Forelimb muscle (tissue), 1 donor: Measurements from ENCODE around the gene IRF2BPL. TPM values are rescaled to one million over a fixed set of nuclear protein-coding genes. Genes with fewer than 3 reads are reported as not detected.

Experiments used
- DNase-seq: peaks from one replicate; pipeline ENCODE4 v3.0.0-alpha.2; 2013; ENCODE audit warnings: low read depth
- polyA plus RNA-seq: library from polyadenylated mRNA; unstranded; fragments of 120-200 nt; gene quantifications from one replicate; pipeline ENCODE4 v1.2.1, GENCODE V29; 2013; ENCODE audit not compliant: insufficient read length

The IRF2BPL gene
- polyA plus RNA-seq, 1 donor = 21.5 TPM

GRCh38 chr14:77011245-77011644 lies 17.3 kb downstream of the IRF2BPL start:
- no peak for DNase-seq

DNA sequence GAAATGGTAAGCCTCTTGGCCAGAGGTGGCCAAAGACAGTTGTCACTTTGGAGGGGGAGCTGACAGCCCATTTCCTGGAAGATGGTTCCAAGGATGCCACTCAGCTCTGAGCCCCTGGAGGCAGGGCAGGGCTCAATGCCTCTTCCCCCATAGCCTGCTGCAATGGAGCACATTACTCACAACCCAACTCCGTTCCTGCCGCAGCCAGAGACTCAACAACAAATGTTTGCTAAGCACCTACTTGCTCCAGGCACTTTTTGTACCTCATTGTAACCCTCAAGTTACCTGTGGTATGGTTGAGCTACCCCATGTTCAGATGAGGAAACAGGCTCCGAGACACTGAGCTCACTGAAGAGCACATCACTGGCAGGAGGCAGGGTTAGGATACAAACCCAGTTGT lies 19.5 kb downstream of the IRF2BPL start:
- DNase-seq = no peak

- DNase-seq = no peak
Observed at GRCh38 chr14:77008541-77008940, 20.0 kb downstream of the IRF2BPL start.

- no peak for DNase-seq
Observed at GRCh38 chr14:77007975-77008421, 20.5 kb downstream of the IRF2BPL start.

- no peak for DNase-seq
Observed at GRCh38 chr14:77007183-77007974, 21.1 kb downstream of the IRF2BPL start.

DNA sequence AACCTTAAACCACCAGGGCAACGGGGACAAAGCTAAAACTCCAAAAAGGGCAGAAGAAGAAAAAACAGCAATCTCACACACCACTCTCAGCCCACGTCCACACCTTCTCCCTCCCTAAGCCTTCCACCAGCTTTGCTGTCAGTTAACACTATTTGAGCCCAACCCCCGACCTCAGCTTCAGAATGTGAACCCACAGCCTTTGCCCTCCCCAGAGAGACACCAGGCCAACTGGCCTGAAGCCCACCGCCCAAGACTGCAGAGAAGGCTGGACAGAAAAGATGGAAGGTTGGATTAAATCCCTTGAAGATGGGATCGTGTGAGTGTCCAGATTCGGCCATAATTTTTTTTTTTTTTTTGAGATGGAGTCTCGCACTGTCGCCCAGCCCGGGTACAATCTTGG lies 22.4 kb downstream of the IRF2BPL start:
- no peak for DNase-seq

DNA sequence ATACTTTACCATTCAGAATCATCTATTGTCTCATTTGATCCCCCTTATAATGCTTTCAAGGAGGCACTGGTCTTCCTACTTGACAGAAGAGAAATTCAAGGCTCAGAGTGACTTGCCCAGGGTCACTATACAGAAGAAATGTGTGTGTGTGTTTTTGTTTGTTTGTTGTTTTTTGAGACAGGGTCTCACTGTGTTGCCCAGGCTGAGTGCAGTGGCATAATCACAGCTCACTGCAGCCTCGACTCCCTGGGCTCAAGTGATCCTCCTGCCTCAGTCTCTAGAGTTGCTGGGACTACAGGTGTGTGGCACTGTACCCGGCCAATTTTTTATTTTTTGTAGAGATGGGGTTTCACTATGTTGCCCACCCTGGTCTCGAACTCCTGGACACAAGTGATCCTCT lies 22.9 kb downstream of the IRF2BPL start:
- DNase-seq = no peak

- no peak for DNase-seq
Observed at GRCh38 chr14:77004711-77005460, 23.6 kb downstream of the IRF2BPL start.

DNA sequence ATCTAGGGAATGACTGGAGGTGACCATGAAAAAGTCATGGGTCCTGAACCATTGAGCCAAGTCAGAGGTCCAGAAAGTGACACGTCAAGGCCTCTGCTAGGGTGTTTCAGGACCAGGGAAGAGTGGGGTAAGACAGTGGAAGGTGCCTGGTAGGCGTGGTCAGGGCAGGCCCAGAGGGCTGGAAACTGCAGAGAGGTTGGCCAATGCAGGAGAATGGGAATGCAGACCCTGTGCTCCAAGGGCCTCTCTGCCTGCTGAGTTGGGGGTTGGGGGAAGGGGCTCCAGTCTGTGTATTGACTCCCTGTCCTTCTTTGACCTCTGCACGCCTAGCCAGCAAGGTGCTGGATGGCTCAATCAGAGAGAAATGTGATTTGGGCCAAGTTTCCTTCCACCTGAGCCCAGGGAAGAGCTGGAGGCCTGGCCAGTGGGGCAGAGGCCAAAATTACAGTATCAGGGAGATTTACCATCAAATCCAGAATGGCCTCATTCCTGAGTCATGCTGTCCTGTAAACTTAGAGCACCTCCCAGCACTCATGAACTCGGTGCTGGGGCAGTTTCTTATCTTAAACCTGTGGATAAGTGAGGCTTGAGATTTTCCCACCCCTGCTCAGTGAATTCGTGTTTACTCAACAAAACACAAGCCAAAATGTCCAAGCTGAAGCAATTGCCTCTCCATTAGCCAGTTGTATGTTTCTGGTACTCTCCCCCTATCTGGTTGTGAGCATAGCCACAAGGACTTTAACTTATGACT lies 24.4 kb downstream of the IRF2BPL start:
- DNase-seq = no peak

- DNase-seq = no peak
Observed at GRCh38 chr14:77002889-77003288, 25.6 kb downstream of the IRF2BPL start.

- DNase-seq = no peak
Observed at GRCh38 chr14:77002335-77002734, 26.2 kb downstream of the IRF2BPL start.

DNA sequence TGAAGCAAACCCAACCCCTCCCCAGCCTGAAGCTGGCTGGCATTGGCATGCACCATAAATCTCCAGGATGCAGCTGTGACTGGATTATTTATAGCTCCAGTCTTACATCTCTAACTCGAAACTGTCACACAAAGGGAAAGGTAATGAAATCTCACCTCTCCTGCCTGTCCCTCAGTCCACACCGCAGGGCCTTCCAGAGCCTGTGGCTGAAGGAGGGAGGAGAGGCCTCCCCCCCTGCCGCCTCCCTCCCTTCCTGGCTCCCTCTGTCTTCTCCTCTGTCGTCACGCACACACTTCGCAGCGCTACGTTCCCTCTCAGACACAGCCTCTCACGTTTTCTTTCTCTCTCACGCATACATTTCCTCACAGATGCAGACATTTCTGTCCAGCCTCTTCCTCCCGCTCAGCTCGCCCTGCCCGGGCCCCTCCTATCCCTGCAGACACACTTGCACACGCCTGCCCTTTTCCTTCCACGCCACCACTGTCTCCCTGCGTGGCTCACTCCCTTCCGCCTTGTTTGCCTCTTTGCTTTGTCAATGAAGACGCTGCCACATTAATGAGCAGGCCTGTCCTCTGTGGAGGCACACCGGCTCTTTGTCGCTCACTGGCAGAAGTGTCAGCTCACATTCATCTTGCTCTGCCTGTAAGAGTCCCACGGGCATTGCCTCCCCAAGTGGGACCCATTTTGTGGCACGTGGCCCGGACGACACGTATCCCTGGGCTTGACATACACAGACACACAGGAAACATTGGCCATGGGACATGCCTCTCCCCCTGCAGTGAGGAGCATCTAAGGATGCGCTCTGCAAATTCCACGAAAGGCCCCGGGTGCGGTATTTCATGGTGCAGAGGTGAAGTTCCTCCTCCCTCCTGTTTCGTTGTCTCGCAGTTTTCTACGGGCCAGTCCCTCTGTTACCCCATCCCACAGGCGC lies 27.9 kb downstream of the IRF2BPL start:
- DNase-seq = no peak

- DNase-seq = no peak
Observed at GRCh38 chr14:76998910-76999309, 29.6 kb downstream of the IRF2BPL start.

DNA sequence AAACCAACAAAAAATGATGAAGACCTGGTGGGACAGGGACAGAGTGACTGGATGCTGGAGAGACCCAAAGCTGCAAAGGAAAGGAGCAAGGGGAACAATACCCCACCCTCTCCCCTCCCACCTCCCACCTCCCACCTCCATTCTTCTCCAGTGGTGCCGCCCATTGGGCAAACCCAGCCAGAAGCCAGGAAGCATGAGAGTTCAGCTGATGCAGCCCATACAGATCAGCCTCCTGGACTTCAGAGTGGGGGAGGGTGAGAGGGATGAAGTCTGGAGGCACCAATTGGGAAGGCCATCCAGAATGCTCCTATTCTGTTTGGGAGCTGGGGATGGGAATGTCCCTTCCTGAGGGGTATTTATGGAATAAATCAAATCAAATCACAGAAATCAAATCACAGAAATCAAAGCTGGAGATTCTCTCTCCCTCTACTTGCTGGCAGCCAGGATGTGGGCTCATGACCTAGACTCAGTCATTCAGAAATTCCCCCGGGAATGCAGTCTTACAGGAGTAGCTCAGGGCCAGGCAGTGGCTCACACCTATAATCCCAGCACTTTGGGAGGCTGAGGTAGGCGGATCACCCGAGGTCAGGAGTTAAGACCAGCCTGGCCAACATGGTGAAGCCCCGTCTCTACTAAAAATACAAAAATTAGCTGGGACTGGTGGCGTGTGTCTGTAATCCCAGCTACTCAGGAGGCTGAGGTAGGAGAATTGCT lies 31.1 kb downstream of the IRF2BPL start:
- no peak for DNase-seq

DNA sequence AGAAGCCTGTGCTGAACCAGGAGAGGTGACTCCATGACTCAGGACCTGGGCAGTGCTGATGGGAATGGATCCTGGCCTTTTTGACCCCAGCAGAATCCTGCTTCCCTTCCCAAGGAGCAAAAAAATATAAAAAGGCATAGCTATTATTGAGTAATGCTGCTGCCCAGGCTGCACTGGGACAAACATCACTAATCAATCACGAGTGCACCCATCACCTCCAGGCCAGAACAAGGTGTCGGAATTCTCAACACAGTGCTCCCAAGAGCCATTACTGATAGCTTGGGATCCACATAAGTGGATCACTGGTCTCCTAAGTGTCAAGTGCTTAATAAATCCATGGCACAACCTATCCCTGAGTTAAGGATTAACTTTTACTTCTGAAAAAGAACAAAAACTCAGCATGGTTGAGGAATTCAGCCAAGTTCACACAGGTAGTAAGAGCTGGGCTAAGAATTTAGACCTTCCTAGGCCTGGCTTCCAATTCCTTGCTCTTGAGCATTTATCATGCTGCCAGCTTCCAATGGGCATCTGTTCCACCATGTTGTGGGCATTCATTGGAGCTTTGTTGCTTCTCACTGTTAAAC lies 31.9 kb downstream of the IRF2BPL start:
- DNase-seq = no peak

GRCh38 chr14:76995279-76996035 lies 33.1 kb downstream of the IRF2BPL start:
- no peak for DNase-seq

GRCh38 chr14:76993752-76994151 lies 34.8 kb downstream of the IRF2BPL start:
- no peak for DNase-seq

- DNase-seq = no peak
Observed at GRCh38 chr14:76990084-76990483, 38.4 kb downstream of the IRF2BPL start.

GRCh38 chr14:76987956-76988520 lies 40.5 kb downstream of the IRF2BPL start:
- no peak for DNase-seq
